ENCODE results near the gene PRKRIP1.
"Not testable (repeated sequence)": the region's sequence is repeated elsewhere in the genome, so short reads cannot be mapped to it uniquely, and the experiment has no call there.

The PRKRIP1 gene

GRCh38 chr7:102457352-102457924 is 61.3 kb downstream of the PRKRIP1 start:
- no peak for DNase-seq (ENCODE audit: low spot score)

- DNase-seq (ENCODE audit: low spot score), result no peak
Measured at GRCh38 chr7:102459221-102459844, 63.2 kb downstream of the PRKRIP1 start.

DNA sequence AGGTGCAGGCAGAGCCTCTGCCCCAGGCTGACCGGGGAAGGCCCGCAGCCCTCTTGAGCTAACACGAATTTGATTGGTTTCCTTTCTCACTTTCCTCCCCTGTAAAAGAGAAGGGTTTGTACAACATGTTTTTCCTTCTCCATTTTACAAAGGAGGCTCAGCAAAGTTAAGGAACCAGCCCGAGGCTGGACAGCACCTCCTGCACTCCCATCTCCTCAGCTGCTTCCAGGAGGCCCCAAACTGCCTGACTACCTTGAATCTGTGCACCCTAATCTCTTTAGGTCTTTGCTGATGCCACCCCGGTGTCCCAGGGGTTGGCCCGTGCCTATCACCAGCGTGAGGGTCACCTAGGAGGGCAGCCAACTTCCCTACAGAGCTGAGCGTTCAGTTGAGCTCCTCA is 64.3 kb downstream of the PRKRIP1 start:
- DNase-seq (ENCODE audit: low spot score), result no peak

DNA sequence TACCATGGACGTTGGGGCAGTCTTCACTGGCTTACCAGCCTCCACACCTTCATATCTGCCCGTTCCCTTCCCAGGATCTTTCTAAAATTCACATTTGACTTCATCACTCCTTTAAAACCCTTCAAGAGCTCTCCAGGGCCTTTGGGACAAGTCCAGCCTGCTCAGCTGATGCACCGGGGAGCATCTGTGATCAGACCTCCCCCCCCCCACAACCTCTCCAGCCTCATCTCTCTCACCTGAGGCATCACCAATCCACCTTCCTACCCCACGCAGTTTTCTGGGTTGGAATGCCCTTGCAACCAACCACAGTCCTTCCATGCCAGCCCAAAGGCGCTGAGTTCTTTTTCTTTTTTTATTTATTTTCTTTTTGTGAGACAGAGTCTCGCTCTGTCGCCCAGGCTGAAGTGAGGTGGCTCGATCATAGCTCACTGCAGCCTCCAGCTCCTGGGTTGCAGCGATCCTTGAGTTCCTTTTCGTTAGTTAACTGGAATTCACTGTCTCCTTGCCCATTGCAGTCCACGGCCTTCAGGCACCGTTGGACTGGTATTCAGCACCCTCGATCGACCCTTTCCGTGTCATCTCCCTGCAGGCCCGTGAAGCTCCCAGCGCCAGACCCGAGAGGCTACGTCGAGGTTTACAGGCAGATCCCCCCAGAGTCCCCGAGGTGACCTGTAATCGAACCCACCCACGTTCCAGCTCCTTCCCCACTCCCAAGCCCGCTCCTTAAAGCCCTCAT is 67.8 kb downstream of the PRKRIP1 start:
- DNase-seq (ENCODE audit: low spot score), result no peak

DNA sequence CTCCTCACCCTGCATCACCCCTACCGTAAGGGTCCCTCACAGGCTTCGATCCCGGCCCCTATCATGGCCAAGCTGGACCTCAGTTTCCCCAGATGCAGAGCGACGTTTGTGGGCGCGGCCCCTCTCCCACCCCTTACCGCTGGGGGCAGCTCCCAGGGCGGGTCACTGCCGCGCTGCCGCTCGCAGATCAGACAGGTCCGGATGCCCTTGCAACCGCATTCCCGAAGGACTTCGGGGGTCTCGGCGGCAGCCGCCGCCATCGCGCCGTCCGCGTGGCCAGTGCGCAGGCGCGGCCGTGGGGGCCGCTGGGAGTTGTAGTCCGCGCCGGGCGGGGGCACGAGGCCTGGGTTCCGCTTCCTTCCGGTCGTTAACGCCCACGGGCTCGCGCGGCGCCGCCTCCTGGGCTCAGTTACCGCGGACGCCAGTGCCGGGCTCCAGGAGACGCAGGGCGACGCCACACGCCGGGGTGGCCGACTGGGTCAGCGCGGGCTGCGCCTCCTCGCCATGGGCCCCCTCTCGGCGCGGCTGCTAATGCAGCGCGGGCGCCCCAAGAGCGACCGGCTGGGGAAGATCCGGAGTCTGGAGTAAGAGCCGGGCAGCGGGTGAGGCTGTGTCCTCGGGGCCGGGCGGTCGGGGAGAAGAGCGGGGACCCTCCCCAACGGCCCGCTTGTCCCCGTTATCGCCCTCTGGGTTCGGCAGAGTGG is 68.6 kb downstream of the PRKRIP1 start, which contains the start of the genes ALKBH4 and LRWD1:
Gene ALKBH4 (minus strand): TSS at position 287 of the 704 bp plus-strand sequence. CDS start 27 bp downstream, at position 260.
Gene LRWD1 (plus strand): TSS at position 408 of the 704 bp plus-strand sequence. CDS start 97 bp downstream, at position 505.
- DNase-seq (ENCODE audit: low spot score), result peak; percentile 87

DNA sequence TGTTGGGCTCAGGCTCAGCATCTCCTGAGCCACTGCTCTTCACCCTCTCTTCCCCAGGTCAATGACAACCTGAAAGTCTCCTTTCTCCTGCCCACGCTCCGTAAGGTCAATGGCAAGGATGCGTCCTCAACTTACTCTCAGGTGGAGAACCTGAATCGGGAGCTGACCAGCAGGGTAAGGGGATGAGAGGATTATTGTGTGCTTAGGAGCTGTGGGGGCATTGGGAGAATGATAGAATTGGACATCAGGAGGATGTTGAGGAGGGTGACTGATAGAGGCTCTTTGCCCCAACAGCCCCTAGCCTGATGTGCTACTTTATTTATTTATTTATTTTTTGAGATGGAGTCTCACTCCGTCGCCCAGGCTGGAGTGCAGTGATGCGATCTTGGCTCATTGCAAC is 69.9 kb downstream of the PRKRIP1 start:
- DNase-seq (ENCODE audit: low spot score), result no peak

DNA sequence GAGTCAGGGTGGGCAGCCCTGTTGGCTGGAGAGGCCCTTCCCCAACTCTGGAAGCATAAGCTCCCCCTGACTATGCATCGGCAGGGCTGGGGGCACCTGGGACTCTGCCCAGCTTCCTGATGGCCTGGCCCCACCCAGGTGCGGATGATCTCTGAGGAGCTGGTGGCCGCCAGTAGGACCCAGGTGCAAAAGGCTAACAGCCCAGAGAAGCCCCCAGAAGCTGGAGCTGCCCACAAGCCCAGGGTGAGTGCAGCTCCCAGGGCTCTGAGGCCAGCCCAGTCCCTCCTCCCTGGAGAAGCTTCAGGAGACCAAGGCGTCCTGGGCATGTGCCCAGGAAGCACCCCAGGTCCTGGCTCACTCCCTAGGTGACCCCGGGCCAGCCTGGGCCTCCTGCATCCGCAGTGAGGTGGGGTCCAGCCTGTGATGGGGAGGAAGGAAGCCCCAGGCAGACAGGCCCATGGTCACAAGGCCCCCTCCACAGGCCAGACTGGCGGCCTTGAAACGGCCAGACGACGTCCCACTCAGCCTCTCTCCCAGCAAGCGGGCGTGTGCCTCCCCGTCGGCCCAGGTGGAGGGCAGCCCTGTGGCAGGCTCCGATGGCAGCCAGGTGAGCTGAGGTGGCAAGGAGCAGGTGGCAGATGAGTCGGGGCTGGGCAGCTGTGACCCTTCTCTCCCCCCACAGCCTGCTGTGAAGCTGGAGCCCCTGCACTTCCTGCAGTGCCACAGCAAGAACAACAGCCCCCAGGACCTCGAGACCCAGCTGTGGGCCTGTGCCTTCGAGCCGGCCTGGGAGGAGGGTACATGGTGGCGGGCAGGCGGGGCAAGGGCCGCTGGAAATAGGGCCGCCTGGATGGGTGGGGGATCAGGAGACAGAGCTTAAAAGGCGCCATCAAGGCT is 71.7 kb downstream of the PRKRIP1 start:
- no peak for DNase-seq (ENCODE audit: low spot score)

DNA sequence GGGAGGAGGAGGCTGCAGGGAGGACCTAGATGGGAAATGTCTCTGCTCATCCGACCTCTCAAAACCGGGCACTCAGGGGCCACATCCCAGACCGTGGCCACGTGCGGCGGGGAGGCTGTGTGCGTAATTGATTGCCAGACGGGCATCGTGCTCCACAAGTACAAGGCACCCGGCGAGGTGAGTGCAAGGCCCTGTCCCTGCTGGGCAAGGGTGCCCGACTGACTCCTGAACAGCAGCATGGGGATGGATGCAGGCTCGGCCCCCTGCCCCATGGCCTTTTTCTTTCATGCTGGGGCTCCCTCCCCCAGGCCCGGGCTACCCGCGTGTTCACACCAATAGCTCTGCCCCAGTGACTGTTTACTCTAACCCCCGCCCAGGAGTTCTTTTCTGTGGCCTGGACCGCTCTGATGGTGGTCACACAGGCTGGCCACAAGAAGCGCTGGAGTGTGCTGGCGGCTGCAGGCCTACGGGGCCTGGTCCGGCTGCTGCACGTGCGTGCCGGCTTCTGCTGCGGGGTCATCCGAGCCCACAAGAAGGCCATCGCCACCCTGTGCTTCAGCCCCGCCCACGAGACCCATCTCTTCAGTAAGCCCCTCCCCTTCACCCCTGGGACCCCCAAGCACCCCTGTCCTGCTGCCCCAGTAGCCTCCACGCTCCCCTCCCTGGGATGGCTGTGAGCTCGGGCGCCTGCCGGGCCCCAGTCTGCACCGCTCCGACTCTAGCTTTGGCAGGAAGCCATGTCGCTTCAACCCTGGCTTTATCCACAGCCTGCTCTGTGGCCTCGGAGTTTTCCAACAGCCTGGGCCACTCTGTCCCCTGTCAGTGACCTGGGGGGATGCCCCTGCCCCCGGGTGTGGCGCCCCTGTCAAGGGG is 72.6 kb downstream of the PRKRIP1 start:
- no peak for DNase-seq (ENCODE audit: low spot score)

DNA sequence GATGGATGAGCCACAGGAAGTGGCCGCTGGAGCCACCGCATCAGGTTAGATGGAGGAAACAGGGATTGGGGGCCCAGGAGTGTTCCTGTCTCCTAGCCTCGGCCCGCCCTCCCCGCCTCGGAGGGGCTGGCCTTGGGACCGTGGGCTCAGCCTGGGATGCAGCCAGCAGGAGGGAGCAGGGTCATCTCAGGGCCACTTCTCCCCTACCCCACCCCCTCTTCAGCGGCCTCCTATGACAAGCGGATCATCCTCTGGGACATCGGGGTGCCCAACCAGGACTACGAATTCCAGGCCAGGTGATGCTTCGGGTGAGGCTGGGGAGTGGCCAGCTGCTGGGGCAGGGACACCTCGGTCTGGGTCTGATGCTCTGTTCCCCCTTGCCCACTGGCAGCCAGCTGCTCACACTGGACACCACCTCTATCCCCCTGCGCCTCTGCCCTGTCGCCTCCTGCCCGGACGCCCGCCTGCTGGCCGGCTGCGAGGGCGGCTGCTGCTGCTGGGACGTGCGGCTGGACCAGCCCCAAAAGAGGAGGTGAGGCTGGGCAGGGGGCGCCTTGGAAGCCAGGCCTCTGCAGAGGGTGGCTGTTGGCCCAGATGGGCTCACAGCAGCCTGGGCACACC is 73.3 kb downstream of the PRKRIP1 start:
- no peak for DNase-seq (ENCODE audit: low spot score)

DNA sequence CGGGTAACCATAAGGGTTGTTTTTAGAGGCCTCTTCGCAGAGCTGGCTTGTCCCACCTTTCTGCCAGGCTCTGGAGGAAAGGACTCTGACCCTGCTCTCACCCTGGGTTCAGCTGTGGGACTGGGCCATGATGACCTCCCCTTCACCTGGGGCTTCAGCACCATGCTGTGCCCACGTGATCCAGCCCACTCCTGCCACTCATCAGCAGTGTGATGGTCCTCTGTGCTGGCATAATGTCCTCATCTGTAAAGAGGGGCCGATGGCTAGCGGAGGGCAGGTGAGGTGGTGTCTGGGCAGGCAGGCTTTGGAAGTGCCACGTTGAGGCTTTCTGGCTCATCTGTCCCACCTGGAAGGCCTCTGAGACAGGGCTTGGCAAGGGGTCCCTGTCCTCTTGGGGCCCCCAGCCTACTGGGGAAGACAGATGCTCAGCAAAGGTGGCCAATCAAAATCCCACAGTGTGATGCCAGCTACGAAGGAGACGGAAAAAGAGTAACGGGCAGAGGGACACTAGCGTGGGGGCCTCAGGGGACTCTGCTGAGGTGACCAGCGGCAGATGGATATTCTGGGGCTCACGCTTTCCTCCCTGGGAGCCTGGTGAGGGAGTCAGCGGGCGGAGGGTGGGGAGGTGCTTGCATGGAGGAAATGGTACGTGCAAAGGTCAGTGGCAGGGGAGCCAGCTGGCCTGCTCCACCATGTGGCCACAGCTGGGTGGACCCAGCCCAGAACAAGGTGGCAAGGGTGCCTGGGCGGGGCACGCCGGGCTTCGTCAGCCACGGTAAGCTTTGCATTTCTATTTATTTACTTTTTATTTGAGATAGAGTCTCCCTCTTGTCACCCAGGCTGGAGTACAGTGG is 74.0 kb downstream of the PRKRIP1 start:
- no peak for DNase-seq (ENCODE audit: low spot score)

- no peak for DNase-seq (ENCODE audit: low spot score)
Measured at GRCh38 chr7:102471791-102472125, 75.6 kb downstream of the PRKRIP1 start.

- DNase-seq (ENCODE audit: low spot score), result no peak
Measured at GRCh38 chr7:102472126-102473041, 76.2 kb downstream of the PRKRIP1 start.

GRCh38 chr7:102473271-102473991 is 77.3 kb downstream of the PRKRIP1 start:
- DNase-seq (ENCODE audit: low spot score), result no peak

- not testable (repeated sequence) for DNase-seq (ENCODE audit: low spot score)
Measured at GRCh38 chr7:102474116-102474515, 78.0 kb downstream of the PRKRIP1 start.

GRCh38 chr7:102474736-102475435 is 78.7 kb downstream of the PRKRIP1 start:
- not testable (repeated sequence) for DNase-seq (ENCODE audit: low spot score)

Measured in pons (tissue), 1 donor.